NT2/D1 (cell line): ENCODE results near the gene MAS1L.

Experiments
- SUZ12 ChIP-seq: IDR thresholded peaks from 2 replicates; pipeline ENCODE4 v1.6.1; 2011; ENCODE audit not compliant: insufficient read length, insufficient read depth; ENCODE audit errors: extremely low read depth
- YY1 ChIP-seq: IDR thresholded peaks from 2 replicates; pipeline ENCODE4 v1.6.1; 2011; ENCODE audit not compliant: insufficient read length, insufficient read depth

DNA sequence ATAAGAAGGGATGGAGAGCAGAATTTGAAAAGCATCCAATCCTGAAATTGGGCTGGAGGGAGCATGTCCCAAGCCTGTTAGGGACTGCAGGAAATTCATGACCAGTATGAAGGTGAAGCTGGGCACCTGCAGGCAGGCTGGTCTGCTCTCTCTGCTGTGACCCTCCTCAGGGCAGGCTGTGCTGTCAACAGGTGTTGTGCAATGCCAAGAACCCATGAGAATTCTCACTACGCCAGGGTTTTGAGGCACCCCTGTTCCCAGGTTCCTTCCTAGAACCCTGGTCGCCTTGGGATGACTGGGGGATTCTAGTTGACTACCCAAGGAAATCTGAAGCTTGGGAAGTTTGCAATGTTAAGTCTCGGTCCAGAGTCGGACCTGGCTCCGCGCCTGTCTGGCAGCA lies 13.3 kb upstream of the MAS1L start:
- no peak for TF ChIP-seq YY1
- TF ChIP-seq SUZ12: no peak
